Measurements from ENCODE around the gene SBF2.
"Not testable (repeated sequence)": the region's sequence is repeated elsewhere in the genome, so short reads cannot be mapped to it uniquely, and the experiment has no call there.

DNA sequence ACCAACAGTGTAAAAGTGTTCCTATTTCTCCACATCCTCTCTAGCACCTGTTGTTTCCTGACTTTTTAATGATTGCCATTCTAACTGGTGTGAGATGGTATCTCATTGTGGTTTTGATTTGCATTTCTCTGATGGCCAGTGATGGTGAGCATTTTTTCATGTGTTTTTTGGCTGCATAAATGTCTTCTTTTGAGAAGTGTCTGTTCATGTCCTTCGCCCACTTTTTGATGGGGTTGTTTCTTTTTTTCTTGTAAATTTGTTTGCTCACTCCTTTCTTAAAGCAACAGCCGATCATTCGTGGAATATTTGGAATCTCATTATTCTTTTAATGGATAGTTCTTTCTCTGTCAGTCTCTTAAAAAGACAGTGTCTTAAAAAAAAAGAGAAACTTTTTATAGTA, 550.5 kb downstream of the SBF2 start:
- TF ChIP-seq, protein P1, sequence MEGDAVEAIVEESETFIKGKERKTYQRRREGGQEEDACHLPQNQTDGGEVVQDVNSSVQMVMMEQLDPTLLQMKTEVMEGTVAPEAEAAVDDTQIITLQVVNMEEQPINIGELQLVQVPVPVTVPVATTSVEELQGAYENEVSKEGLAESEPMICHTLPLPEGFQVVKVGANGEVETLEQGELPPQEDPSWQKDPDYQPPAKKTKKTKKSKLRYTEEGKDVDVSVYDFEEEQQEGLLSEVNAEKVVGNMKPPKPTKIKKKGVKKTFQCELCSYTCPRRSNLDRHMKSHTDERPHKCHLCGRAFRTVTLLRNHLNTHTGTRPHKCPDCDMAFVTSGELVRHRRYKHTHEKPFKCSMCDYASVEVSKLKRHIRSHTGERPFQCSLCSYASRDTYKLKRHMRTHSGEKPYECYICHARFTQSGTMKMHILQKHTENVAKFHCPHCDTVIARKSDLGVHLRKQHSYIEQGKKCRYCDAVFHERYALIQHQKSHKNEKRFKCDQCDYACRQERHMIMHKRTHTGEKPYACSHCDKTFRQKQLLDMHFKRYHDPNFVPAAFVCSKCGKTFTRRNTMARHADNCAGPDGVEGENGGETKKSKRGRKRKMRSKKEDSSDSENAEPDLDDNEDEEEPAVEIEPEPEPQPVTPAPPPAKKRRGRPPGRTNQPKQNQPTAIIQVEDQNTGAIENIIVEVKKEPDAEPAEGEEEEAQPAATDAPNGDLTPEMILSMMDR (IDR thresholded peaks at IDR 0.05): not testable (repeated sequence)
- TF ChIP-seq EZH2 (IDR thresholded peaks at IDR 0.05; ENCODE audit: borderline replicate concordance, insufficient read depth, low read depth, low read length, poor library complexity, severe bottlenecking): not testable (repeated sequence)

Data from B cell (primary cell).